Epidermal melanocyte (primary cell): Measurements from ENCODE around the gene VPS37D.

ENCODE experiments used
- DNase-seq: peaks from one replicate; pipeline ENCODE4 v3.0.0; 2011; ENCODE audit warnings: low spot score; ENCODE audit not compliant: insufficient read length

VPS37D gene

DNA sequence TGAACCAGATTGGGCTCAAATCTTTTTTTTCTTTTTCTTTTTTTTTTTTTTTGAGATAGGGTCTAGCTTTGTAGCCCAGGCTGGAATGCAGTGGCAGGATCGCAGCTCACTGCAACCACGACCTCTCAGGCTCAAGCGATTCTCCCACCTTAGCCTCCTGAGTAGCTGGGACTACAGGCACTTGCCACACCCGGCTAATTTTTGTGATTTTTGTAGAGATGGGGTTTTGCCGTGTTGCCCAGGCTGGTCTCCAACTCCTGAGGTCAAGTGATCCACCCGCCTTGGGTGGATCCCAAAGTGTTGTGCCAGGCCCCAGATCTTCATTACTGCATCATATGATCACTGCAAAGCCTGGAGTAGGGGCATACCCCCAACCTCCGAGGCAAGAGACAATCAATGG is 12.9 kb downstream of the VPS37D start:
- no peak for DNase-seq

DNA sequence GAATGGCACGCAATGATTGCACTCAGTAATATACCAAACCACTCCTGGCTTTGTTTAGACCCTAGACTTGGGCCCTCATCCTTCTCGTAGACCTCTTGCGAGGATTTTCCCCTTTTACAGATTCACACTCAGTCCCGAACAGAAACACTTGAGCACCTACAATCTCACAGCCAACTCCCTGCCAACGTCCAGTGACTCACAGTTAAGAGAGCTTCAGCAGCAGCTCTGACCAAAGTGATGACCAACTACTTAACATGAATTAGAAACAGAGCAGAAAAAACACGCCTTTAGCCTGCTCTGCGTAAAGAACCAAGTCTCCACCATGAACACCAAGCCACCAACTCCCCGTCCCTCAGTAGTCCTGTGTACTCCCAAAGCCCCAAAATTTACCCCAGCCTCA is 13.4 kb downstream of the VPS37D start:
- no peak for DNase-seq

DNA sequence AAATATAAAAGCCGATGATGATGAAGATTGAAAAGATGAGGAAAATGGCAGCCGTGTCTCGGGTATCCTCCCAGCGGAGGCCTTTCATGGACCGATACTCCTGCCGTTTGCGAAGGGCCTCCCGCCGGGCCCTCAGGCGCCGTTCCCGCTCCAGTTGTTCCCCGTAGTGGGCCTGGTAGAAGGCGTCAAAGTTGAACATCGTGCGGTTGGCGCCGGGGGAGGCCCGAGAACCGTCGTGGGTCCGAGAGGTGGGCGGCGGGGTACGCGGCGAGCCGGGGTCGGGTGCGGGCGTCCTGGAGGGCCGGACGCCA is 15.1 kb downstream of the VPS37D start:
- peak; percentile 12 for DNase-seq

DNA sequence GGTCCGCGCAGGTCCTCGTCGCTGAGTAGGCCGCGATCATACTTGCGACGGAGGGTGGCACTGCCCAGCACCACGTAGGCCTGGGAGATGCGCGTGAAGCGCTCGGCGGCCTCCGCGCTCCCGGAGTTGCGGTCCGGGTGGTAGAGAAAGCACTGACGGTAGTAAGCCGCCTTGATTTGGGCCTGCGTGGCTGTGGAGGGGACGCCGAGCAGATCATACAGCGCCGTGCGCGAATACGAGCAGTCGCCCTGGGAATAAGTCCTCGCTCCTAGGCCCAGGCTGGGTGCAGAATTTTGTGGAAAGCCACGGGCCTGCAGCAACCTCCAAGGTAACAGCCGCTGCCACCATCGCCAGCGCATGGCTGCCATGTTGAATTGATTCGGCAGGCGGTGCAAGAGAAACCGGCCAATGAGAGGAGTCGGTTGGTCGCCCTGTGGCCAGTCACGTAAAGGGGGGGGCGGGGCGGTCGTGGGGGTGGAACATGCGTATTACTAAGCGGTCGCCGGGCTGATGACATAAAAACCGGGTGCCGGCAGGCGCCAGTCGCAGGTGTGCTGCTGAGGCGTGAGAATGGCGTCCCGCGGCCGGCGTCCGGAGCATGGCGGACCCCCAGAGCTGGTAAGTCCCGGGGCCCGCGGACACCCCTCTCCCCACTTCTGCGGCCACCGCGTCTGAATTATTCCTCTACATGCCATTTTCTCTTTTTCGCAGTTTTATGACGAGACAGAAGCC is 15.6 kb downstream of the VPS37D start, which contains the start of the genes BUD23 and DNAJC30:
BUD23 (plus strand) TSS at position 542 of the 732 bp plus-strand sequence; CDS start at position 571, 29 bp downstream.
DNAJC30 (minus strand) TSS at position 398 of the 732 bp plus-strand sequence; CDS start at position 368, 30 bp downstream.
- DNase-seq = peak; percentile 97

DNA sequence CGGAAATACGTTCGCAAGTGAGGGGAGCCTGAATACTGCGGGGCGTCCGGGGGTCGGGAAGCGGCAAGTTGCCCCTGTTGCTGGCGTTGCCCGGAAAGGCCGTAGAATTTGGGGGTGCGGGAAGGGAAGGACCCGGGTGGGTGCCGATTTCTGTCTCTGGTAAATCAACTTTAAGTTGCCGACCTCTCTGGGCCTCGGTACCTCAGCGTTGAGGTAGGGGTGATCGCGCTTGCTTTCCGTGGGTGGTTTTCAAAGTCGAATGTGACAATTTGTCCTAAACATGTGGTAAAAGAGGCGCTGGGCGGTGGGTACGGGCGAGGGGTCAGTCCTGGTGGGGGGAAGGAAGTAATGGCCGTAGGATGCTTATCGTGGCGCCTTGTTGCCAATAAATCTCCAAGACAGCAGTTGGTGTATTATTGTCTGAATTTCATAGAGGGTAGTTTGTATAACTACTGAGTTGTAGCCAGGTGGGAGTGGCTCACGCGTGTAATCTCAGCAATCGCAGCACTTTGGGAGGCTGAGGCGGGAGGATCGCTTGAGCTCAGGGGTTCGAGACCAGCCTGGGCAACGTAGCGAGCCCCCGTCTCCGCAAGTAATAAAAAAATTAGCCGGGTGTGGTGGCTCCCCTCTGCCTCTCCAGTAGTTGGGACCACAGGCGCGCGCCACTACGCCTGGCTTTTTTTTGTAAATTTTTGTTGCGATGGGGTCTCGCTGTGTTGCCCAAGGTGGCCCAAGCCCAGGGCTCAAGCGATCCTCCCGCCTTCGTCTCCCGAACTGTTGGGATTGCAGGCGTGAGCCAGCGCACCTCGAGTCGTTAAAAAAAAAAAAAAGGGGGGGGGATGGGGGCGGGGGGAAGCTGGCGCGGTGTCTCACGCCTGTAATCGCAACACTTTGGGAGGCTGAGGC is 16.4 kb downstream of the VPS37D start:
- peak; percentile 7 for DNase-seq

DNA sequence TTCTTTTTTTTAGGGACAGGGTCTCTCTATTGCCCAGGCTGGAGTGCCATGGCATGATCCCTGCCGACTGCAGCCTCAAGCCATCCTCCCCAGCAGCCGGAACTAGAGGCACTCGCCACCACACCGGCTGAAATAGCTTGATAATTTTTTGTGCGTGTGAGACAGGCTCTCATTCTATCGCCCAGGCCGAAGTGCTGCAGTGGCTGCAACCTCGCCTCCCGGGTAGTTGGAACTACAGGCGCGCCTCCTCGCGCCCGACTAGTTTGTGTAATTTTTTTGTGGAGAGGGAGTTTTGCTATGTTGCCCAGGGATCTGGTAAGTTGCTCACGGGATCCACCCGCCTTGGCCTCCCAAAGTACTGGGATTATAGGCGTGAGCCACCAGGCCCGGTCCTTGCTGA is 17.7 kb downstream of the VPS37D start:
- no peak for DNase-seq

DNA sequence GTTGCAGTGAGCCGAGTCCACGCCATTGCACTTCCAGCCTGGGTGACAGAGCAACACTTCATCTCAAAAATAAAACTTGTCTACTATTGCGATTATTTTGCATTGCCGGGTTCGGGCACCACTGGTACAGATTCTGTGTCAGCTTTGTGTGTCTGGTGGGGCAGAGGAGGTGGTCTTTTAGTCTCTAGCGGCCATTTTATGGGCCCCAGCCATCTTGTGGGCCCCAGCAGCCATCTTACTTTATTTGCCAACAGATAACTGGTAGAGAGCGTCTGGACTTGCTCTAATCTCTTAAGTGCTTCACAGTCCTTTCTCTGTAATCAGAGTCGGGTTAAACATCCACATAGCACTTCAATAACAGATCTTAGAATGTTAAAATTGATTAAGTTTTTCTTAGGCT is 20.7 kb downstream of the VPS37D start:
- no peak for DNase-seq

DNA sequence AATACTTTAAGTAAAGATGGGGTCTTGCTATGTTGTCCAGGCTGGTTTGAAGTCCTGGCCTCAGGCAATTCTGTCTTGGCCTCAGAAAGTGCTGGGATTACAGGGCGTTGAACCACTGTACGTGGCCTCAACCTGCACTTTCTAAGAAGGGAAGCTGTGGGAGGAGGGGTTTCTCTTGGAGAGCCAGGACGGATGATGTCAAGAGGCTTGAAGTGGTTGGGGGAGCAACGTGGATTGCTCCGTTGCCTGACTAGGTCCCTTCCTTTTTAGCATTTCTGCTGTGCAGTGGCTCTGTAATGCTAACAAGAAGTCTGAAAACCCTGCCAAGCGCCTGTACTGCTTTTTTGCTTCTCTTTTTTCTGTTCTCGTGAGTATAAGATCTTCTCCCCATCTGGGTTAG is 23.0 kb downstream of the VPS37D start:
- DNase-seq = peak; percentile 7

DNA sequence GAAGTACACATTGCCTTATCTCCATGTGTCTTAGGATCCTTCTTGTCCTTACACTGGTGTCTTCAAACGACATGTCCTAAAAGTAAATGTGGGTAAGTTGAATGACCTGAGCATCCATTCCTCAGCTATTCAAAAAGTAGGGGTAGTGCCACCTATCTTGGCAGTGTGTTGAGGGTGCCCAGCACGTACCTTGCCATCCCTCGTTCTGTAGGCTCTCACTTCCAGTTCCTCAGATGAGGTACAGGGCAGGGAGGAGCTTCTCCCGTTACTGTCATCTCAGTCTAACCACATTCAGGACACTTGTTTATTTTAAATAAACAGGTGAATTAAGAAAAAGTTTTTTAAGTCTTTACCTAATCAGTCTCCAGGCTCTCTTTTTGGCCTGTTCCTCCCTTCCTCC is 28.7 kb downstream of the VPS37D start:
- peak; percentile 9 for DNase-seq

DNA sequence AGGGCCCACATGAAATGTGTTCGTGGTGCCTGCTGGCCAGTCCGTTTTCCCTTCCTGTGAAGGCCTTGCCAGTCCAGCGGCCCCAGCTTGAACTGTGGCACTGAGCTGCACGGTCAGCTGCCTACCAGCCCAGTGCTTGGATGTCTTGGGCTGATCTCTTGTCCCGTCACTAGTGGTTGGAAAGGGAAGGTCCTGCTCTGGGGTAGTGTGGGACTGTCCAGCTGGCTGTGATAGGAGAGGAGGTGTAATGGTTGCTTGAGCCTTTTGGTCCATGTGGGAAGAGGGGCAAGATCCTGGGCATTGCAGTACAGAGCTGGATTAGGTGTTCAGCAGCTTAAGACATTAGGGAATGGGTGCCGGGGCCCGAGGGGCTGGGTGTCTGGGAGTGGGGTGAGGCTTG is 30.8 kb downstream of the VPS37D start:
- no peak for DNase-seq

DNA sequence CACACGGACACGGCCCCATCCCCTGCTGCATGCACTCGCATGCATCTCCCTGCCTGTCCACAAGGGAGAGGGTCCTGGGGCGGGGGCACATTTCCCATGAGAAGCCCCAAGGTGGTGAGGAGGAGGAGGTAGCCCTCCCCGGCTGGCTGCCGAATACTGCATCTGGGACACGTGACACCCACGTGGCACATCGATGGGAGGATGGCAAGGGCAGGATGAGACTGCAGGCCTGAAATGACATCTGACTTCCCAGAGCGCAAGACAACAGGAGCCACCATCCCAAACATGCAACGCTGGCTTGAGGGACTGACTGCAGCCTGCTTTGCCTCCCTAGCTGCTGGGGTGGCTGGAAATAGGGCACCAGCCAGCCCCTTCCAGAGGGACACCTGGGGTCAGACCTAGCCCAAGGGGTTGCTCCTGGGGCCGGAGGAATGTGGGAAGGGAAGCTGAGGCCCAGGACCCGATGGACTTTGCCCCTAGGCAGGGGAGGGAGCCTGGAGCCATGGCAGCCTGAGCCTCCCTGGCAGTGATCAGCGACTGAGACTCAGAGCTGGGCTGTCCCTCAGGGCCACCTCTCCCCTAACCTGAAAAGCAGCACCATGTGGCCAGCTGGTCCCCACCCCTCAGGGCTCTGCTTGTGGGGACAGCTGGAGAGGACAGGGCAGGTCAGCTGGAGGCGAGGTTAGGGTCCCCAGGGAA is 31.9 kb downstream of the VPS37D start:
- no peak for DNase-seq

DNA sequence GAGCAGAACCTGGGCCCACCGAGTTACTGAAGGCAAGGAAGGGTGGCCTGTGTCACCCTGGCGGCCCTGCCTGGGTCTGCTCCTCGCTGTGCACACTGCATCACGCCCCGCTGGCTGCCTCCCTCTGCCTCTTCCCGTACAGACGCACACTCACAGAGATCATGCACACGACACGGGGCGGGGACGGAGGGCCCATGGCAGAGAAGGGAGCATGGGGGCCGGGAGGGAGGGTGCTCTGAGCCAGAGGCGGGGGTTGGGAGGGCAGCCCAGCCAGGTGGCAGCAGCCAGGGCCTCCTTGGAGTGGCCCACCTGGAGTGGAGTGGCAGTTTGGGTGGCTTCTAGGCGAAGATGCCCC is 32.4 kb downstream of the VPS37D start:
- DNase-seq = no peak

DNA sequence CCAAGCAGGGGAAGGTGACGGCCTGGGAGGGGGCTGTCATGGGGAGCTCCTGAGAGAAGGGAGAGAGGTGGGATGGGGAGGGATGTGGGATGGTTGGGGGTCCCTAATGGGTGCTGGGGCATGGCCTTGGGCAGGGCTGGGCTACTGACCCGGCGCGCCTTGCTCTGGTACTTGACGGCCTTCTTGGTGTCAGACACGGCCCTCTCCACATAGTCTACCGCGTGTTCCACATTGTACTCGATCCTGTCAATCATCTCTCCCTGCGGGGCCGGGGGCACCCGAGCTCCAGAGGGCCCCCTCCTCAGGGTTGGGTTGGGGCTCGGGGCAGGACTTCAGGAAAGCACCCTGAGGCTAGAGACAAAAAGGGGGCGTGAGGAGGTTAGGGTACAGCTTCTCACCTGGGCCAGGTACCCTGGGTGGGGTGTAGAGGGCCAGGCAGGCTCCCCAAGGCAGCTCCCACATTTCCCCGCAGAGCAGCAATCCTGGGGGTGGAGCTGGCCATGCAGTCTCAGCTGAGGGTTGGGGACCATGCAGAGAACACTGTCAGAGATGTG is 33.0 kb downstream of the VPS37D start:
- DNase-seq = peak; percentile 12

DNA sequence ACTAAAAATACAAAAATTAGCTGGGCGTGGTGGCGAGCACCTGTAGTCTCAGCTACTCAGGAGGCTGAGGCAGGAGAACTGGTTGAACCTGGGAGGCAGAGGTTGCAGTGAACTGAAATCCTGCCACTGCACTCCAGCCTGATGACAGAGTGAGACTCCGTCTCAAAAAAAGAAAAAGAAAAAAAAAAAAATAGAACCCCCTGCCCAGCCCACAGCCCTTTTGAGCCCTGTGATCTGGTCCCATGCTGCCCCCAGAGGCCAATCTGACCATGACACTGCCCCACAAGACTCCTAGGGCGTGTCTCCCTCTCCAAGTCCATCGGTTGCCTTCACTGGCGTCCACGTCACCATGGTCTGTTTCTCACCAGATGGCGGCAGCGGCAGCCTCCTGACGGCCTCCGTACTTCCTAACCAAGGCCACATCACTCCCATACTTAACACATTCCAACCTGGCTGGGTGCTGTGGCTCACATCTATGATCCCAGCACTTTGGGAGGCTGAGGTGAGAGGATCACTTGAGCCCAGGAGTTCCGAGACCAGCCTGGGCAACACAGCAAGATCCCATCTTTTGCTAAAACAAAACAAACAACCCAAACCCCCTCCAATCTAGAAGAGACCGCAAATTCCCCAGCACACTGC is 33.8 kb downstream of the VPS37D start:
- DNase-seq = peak; percentile 70

DNA sequence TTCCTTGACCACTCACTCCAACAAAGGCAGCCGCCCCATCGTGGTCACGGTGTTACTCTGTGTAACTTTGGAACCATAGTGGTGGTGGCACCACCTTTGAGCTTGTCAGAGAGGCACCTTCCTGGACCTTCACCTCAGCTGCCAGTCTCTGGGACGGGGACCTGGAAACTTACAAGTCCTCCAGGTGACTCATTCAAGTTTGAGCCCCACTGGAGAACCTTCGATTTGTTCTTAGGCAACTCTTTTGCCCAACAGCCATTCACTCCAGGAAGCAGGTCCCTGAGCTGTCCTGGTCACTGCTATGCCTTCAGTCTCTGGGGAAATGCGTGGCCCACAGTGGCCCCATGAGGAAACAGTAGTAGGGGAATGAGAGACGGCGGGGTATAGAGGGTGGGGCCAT is 34.6 kb downstream of the VPS37D start:
- DNase-seq = no peak

DNA sequence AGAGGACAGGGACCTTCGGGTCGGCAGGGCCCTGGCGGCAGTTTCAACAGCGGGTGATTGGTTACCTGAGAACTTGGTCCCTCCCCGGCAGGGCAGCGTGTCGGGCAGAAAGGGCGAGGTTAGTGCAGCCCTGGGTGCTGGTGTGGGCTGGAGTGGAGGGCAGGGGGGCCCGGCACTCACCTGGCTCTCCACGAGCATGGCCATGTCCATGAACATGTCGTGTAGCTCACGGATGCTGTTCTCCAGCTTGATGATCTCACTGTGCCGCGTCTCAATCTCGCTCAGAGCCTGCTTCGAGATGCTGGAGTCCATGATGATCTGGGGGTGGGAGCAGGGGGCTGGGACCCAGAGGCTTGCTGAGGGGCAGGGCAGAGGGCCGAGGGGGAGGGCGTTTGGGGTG is 35.0 kb downstream of the VPS37D start:
- DNase-seq = no peak

DNA sequence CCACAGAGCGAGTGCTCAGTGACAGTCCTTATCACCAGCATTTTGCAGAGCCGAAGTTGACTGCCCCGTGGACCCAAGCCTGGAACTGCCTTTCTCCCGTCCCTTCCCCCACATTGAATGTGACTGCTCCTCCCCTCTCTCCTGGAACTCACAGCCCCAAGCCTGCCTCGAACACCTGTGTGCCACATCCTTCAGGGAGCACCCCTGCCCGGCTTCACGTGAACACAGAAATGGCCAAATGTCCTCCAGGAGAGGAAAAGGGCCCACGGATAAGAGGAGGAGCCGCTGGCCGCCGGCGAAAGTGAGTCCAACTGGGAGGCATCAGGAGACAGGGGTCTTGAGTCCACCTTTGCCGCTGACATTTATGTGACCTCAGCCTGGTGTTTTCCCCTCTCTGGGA is 35.6 kb downstream of the VPS37D start:
- DNase-seq = no peak

DNA sequence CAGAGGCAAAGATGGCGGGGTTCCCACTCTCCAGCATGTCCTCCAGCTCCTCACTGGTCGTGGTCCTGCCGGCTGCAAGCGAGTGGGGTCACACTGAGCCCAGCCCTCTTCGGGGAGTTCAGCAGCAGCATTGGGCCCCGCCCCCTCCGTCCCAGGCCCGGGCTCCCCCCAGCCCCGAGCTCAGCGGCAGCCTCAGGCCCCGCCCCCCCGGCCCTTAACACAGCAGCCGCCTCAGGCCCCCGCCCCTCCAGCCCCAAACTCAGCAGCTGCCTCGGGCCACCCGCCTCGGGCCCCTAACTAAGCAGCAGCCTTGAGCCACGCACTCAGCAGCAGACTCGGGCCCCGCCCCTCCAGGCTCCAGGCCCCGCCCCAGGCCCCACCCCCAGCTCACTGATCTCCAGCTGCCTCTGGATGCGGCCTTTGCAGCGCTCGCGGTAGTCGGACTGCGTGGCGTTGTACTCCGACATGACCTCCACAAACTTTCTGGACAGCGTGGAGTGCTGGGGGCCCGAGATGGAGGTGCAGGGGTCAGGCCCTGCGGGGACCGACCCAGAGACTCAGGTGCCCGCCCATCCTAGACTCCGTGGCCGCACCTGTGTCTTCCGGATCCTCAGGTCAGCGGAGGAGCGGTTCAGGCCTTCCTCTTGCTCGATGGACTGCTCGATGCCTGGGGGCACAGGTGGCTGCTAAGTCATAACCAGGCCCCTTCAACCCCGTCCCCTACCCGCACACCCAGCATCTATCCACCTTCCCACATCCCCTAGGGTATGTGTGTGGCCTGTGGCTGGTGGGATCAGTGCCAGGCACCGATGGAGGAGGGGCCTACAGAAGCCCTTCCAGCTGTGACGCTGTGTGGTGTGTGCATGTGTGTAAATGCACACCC is 36.4 kb downstream of the VPS37D start:
- peak; percentile 25 for DNase-seq

DNA sequence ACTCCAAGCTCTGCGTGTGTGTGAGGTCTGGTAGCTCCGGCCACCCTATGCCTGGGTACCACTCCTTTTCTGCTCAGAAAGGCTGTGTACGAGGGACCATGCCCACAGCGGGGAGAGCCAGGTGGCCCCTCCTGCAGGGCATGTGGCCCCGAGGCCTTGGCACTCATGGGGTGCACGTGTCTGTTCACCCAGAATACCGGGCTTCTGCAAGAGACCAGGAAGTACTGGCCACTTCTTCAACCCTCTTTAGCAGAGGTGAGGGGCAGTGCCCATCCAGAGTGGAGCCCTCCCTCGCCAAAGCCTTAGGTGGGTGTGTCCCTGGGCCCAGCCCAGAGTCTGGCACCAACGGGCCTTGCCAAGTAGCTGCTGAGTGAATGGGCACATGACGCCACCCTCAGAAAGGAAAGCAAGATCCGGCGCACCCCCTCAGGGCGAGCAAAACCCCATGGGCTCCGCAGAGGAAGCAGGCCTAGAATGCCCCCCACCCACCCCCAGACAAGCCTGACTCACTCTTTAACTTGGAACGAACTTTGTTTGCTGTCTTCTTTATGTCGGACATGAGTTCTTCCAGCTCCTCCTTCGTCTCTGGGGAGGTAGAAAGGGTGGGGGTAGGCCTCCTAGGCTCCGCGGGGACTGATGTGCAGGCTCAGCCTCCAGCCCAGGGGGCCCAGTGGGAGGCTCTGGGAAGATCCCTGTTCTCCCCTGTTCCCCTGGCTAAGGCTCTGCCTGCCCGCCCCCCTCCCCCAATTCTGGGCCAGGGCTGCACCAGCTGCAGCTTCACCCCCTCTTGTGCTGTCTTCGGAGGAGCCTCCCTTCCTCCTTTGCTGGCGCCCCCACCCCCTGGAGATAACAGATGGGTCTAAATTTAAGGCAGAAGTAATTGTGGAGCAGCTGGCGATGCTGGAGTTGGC is 37.3 kb downstream of the VPS37D start:
- peak; percentile 17 for DNase-seq
